Mesendoderm (in vitro differentiated cells): Measurements from ENCODE around the gene DAB2IP.

Experiments used
- DNase-seq: peaks from one replicate; pipeline ENCODE4 v3.0.0; 2013
- H2AK5ac ChIP-seq: 2 replicates; pipeline ENCODE4 v1.6.1; 2013; ENCODE audit warnings: low read length, inconsistent platforms
- H2BK120ac ChIP-seq: 2 replicates; pipeline ENCODE4 v1.6.1; 2013; ENCODE audit warnings: low read depth, mild to moderate bottlenecking, low read length, moderate library complexity, mixed read lengths
- H2BK15ac ChIP-seq: replicated peaks from 2 replicates; pipeline ENCODE4 v1.6.1; 2013; ENCODE audit warnings: low read depth, mild to moderate bottlenecking, moderate library complexity
- H2BK5ac ChIP-seq: 2 replicates; pipeline ENCODE4 v1.6.1; 2013; ENCODE audit warnings: low read length, inconsistent platforms
- H3K18ac ChIP-seq: 2 replicates; pipeline ENCODE4 v1.6.1; 2013; ENCODE audit warnings: mild to moderate bottlenecking, low read length, mixed read lengths
- H3K23ac ChIP-seq: one replicate; pipeline ENCODE4 v1.6.1; 2013; ENCODE audit warnings: low read length
- H3K27ac ChIP-seq: 2 replicates; pipeline ENCODE4 v1.5.1; 2013; ENCODE audit warnings: low read depth, mild to moderate bottlenecking, inconsistent platforms, low read length, moderate library complexity
- H3K27me3 ChIP-seq: 2 replicates; pipeline ENCODE4 v1.6.1; 2013; ENCODE audit warnings: low read length, control low read depth, mild to moderate bottlenecking, inconsistent platforms; ENCODE audit not compliant: insufficient read depth, poor library complexity
- H3K36me3 ChIP-seq: 2 replicates; pipeline ENCODE4 v1.6.1; 2013; ENCODE audit warnings: low read length, inconsistent platforms; ENCODE audit not compliant: control insufficient read depth, insufficient read depth
- H3K4ac ChIP-seq: one replicate; pipeline ENCODE4 v1.6.1; 2013; ENCODE audit warnings: low read depth, mild to moderate bottlenecking, low read length, moderate library complexity
- H3K4me1 ChIP-seq: 2 replicates; pipeline ENCODE4 v1.6.1; 2013; ENCODE audit warnings: low read depth, low read length, inconsistent platforms; ENCODE audit not compliant: control insufficient read depth
- H3K4me2 ChIP-seq: 2 replicates; pipeline ENCODE4 v1.6.1; 2013; ENCODE audit warnings: low read length
- H3K4me3 ChIP-seq: 2 replicates; pipeline ENCODE4 v1.5.1; 2013; ENCODE audit warnings: mild to moderate bottlenecking, low read length
- H3K56ac ChIP-seq: one replicate; pipeline ENCODE4 v1.6.1; 2013; ENCODE audit warnings: low read length
- H3K79me1 ChIP-seq: 2 replicates; pipeline ENCODE4 v1.6.1; 2013; ENCODE audit warnings: low read length, inconsistent platforms
- H3K79me2 ChIP-seq: 2 replicates; pipeline ENCODE4 v1.6.1; 2013; ENCODE audit warnings: mild to moderate bottlenecking, low read length; ENCODE audit not compliant: control insufficient read depth, insufficient read depth
- H3K9ac ChIP-seq: 2 replicates; pipeline ENCODE4 v1.6.1; 2013; ENCODE audit warnings: low read length, inconsistent platforms
- H4K5ac ChIP-seq: one replicate; pipeline ENCODE4 v1.6.1; 2013; ENCODE audit warnings: low read length
- H4K8ac ChIP-seq: one replicate; pipeline ENCODE4 v1.6.1; 2013; ENCODE audit warnings: low read depth, mild to moderate bottlenecking, control low read depth, low read length, moderate library complexity
- WGBS: extraction: QIAGEN DNeasy Blood & Tissue Kit; methylation state at CpG from one replicate; pipeline ENCODE4 v1.1.7; 2013; ENCODE audit warnings: low lambda C conversion rate, missing lambda C conversion rate; ENCODE audit not compliant: insufficient coverage; ENCODE audit errors: extremely low coverage; 5-methylcytosine and 5-hydroxymethylcytosine counted together

DAB2IP gene

DNA sequence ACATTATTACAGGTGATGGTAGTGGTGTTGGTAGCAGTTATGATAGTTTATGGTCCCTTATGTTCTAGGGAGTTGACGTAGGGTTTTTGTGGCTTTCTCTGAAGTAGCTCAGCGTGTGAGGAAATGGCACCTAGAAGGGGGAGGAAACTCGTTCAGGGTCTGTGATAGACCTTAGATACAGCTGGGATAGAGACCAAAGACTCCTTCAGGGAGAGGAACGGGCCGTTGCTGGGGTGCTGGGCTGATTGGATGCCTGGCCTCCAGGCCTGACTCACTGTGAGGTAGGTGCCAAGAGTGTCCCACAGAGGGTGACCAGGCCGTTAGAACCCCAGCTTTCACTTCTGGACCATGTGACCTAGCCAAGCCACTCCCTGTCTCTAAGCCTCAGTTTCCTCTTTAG is 96.6 kb downstream of the DAB2IP start:
- no peak overlapping the region for H2BK15ac ChIP-seq
- no peak overlapping the region for H3K18ac ChIP-seq
- no CpG with 5 or more reads among the region's 6 CpGs for WGBS
- H3K4ac ChIP-seq: no peak overlapping the region
- DNase-seq: no peak
- H4K8ac ChIP-seq: no peak overlapping the region
- H2BK120ac ChIP-seq: no peak overlapping the region
- H3K79me2 ChIP-seq: peaks cover 31% of the 10 kb centered on the region
- H3K27ac ChIP-seq: no peak overlapping the region
- no peak overlapping the region for H4K5ac ChIP-seq
- H3K23ac ChIP-seq: no peak overlapping the region
- no peak overlapping the region for H3K4me3 ChIP-seq
- H3K56ac ChIP-seq: no peak overlapping the region
- no peak overlapping the region for H3K9ac ChIP-seq
- H3K4me2 ChIP-seq: no peak overlapping the region
- no peaks in the 10 kb centered on the region for H3K36me3 ChIP-seq
- H2BK5ac ChIP-seq: no peak overlapping the region
- peaks cover 21% of the 10 kb centered on the region for H3K4me1 ChIP-seq
- H2AK5ac ChIP-seq: no peak overlapping the region
- H3K27me3 ChIP-seq: no peaks in the 10 kb centered on the region
- peaks cover 55% of the 10 kb centered on the region for H3K79me1 ChIP-seq

DNA sequence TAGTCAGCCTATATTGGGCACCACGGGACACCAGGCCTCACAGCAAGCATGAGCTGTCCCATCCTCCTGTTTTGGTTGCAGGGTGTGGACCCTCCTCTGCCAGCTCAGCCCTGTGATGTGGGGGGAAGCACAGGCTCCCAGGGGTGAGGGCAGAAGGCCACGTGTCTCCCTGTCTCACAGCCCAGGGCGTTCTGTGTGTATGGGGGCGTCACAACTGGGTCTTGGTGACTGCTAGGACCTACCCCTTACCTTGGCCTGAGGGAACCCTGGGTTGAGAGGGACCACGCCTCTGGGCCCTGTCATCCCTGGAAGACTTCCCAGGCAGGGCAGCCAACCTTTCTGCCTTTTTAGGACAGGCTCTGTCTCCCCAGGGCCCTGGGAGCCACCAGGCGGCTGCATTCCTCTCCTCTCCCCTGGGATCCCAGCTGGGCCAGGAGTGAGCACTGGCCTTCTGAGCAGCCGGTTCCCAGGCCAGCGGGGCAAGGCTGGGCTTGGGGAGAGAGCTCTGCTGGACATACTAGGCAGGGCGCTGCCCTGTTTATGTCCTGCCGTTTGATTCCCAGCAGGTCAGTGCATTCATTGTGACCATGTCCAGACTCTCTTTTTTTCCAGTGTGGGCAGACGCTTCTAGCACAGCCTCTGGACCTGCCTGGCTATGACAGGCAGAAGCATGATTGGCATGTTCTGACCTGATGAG is 97.4 kb downstream of the DAB2IP start:
- Histone ChIP-seq H2AK5ac (no peak overlapping the region), H4K5ac (no peak overlapping the region), H3K23ac (no peak overlapping the region), H3K18ac (no peak overlapping the region), H3K4ac (no peak overlapping the region), H4K8ac (no peak overlapping the region), H2BK5ac (no peak overlapping the region), H3K9ac (no peak overlapping the region), H3K4me2 (no peak overlapping the region), H3K56ac (no peak overlapping the region), H3K79me1 (peaks cover 58% of the 10 kb centered on the region), H3K27ac (no peak overlapping the region), H3K36me3 (no peaks in the 10 kb centered on the region), H2BK120ac (no peak overlapping the region), H3K27me3 (no peaks in the 10 kb centered on the region), H3K4me3 (no peak overlapping the region), H2BK15ac (no peak overlapping the region), H3K79me2 (peaks cover 31% of the 10 kb centered on the region), H3K4me1 (peaks cover 18% of the 10 kb centered on the region)
- DNase-seq: no peak
- no CpG with 5 or more reads among the region's 11 CpGs for WGBS

DNA sequence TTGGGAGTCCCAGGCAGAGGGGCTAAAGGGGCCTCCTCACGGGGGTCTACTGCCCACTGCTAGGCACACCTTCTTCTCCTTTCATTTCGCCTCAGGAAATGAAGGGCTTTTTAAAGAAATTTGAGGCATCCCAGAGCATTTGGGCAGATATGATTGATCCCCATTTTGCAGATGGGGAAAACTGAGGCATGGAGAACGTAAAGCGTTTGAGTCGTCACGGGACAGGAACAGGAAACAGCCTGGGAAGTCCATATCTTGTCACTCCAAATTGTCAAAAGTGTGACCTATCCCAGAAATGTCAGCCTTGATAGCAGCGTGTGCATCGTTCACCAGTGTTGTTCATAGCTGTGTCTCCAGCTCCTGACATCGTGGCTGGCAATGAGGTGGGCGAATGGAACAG is 98.2 kb downstream of the DAB2IP start:
- Histone ChIP-seq H4K5ac (no peak overlapping the region), H2AK5ac (no peak overlapping the region), H3K79me2 (peaks cover 30% of the 10 kb centered on the region), H2BK120ac (no peak overlapping the region), H3K9ac (no peak overlapping the region), H3K4ac (no peak overlapping the region), H2BK15ac (no peak overlapping the region), H3K4me1 (peaks cover 14% of the 10 kb centered on the region), H3K56ac (no peak overlapping the region), H4K8ac (no peak overlapping the region), H3K36me3 (no peaks in the 10 kb centered on the region), H3K23ac (no peak overlapping the region), H3K4me2 (no peak overlapping the region), H2BK5ac (no peak overlapping the region), H3K18ac (no peak overlapping the region), H3K4me3 (no peak overlapping the region), H3K27me3 (no peaks in the 10 kb centered on the region), H3K27ac (no peak overlapping the region), H3K79me1 (peaks cover 62% of the 10 kb centered on the region)
- no CpG with 5 or more reads among the region's 10 CpGs for WGBS
- DNase-seq: no peak

DNA sequence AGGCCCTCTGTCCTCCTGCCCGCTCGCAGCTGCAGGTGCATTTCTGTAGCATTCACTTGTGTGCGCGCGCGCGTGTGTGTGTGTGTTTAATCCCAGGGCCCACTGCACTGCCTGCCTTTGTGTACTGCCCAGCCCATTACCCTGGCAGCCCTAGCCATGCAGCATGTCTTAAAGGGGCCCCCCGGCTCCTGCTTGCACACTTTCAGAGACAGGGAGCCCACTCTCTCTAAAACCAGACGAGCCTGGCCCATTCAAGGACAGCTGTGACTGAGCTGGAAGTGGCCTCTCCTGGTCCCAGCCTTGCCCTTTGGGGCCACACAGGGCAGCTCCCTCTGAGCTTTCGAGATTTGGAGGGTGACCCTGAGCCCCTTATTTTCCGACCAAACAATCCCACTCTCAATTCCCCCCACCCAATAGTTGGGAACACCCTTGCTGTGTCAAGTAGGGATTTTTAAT is 98.9 kb downstream of the DAB2IP start:
- no CpG with 5 or more reads among the region's 11 CpGs for WGBS
- H2BK15ac ChIP-seq: no peak overlapping the region

DNA sequence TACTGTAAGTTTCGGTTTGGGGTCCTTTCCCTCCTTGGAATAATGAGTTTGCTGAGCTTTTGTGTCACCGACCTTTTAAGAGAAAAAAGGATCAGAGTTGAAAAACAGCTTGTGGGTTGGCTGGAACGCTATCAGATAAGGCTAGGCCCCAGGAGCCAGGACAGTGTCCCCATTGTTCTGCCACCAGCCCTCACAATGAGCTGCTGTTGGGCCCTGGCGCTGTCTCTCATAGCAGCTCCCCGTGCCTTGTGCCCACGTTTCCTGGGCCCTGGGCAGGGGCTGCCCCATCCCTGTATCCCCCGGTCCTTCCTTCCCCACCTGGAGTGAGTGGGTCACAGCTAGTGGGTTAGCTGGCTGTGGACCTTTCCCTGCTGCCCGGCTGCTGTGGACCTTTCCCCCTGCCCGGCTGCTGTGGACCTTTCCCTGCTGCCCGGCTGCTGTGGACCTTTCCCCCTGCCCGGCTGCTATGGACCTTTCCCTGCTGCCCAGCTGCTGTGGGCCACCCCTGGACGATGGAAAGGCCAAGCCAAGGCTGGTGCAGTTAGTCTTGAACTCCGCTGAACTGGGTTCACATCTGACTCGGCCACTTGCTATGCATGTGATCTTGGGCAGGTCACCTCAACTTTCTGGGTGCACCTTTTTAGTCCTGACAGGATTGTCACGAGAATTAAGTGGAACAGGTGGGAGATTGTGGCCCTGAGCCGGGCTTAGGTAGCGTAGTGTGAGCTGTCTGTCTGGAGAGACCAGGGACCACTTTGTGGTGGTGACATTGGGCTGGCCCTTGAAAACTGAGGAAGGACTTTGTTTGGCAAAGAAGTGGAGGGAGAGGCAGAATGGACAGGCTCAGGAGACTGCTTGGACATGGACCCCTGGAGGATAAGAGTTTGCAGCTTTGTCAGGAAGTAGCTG is 99.5 kb downstream of the DAB2IP start:
- peaks cover 7% of the 10 kb centered on the region for H3K4me1 ChIP-seq
- no peak overlapping the region for H4K5ac ChIP-seq
- no peak overlapping the region for H3K4me2 ChIP-seq
- H3K36me3 ChIP-seq: no peaks in the 10 kb centered on the region
- no peak overlapping the region for H3K23ac ChIP-seq
- no peak overlapping the region for H2BK120ac ChIP-seq
- H4K8ac ChIP-seq: no peak overlapping the region
- H2AK5ac ChIP-seq: no peak overlapping the region
- peaks cover 62% of the 10 kb centered on the region for H3K79me1 ChIP-seq
- no peak overlapping the region for H3K18ac ChIP-seq
- DNase-seq: peak; percentile 33
- no peak overlapping the region for H3K27ac ChIP-seq
- H3K79me2 ChIP-seq: peaks cover 21% of the 10 kb centered on the region
- no peaks in the 10 kb centered on the region for H3K27me3 ChIP-seq
- no peak overlapping the region for H3K56ac ChIP-seq
- WGBS: no CpG with 5 or more reads among the region's 17 CpGs
- H3K9ac ChIP-seq: no peak overlapping the region
- no peak overlapping the region for H3K4ac ChIP-seq
- no peak overlapping the region for H2BK15ac ChIP-seq
- no peak overlapping the region for H2BK5ac ChIP-seq
- no peak overlapping the region for H3K4me3 ChIP-seq

More for the DNA sequence above, 98.9 kb downstream of the DAB2IP start:
- H3K4me3 ChIP-seq: no peak overlapping the region
- no peak overlapping the region for H2AK5ac ChIP-seq
- H3K9ac ChIP-seq: no peak overlapping the region
- H3K79me2 ChIP-seq: peaks cover 24% of the 10 kb centered on the region
- no peak overlapping the region for H2BK5ac ChIP-seq
- H3K79me1 ChIP-seq: peaks cover 62% of the 10 kb centered on the region
- no peak overlapping the region for H3K56ac ChIP-seq
- H3K4ac ChIP-seq: no peak overlapping the region
- H3K36me3 ChIP-seq: no peaks in the 10 kb centered on the region
- H3K4me1 ChIP-seq: peaks cover 7% of the 10 kb centered on the region
- H3K23ac ChIP-seq: no peak overlapping the region
- no peak overlapping the region for H2BK120ac ChIP-seq
- no peak overlapping the region for H3K27ac ChIP-seq
- no peak for DNase-seq
- H4K5ac ChIP-seq: no peak overlapping the region
- H4K8ac ChIP-seq: no peak overlapping the region
- H3K4me2 ChIP-seq: no peak overlapping the region
- H3K27me3 ChIP-seq: no peaks in the 10 kb centered on the region
- H3K18ac ChIP-seq: no peak overlapping the region
